ENCODE results near the gene ATP1B3. TPM values are rescaled to one million over a fixed set of nuclear protein-coding genes. Genes with fewer than 3 reads are reported as not detected.

Gene ATP1B3
- total and polyA plus RNA-seq, 12 donors: 21.7 to 118 (median 39.5) TPM

GRCh38 chr3:141863491-141863890 lies 13.0 kb upstream of the ATP1B3 start:
- Histone ChIP-seq H3K4me3 (no peak overlapping the region), H3K4me1 (peaks cover 3 to 43% (median 22%) of the 10 kb centered on the region in 9 donors), H3K36me3 (no peaks in the 10 kb centered on the region), H3K27ac (peak overlapping the region in 7 of 10 donors; percentile 4 to 77 (median 19)), H3K9me3 (no peaks in the 10 kb centered on the region), H3K27me3 (no peaks in the 10 kb centered on the region)
- peak in 4 of 8 donors; percentile 28 to 68 (median 48) for ATAC-seq
- no peak for DNase-seq
- no peak for TF ChIP-seq CTCF (IDR thresholded peaks at IDR 0.05)
- intact Hi-C loops (cut with DNase I): loop anchor here in 2 of 10 donors (5.0 kb wide), 1 partner anchor 66 kb away; no protein-coding TSS in a partner anchor
- WGBS, 2 donors: 25 to 46% methylated on average over 1 of the region's 1 CpG

- Histone ChIP-seq H3K27me3 (no peaks in the 10 kb centered on the region), H3K4me1 (peaks cover 3 to 42% (median 18%) of the 10 kb centered on the region in 9 donors), H3K36me3 (no peaks in the 10 kb centered on the region), H3K4me3 (no peak overlapping the region), H3K27ac (peak overlapping the region in 3 of 10 donors; percentile 19 to 77 (median 46)), H3K9me3 (no peaks in the 10 kb centered on the region)
- no peak for TF ChIP-seq CTCF (IDR thresholded peaks at IDR 0.05)
- ATAC-seq: no peak
- intact Hi-C loops (cut with DNase I): loop anchor here in 2 of 10 donors (5.0 kb wide), 1 partner anchor 67 kb away; no protein-coding TSS in a partner anchor
- no peak for DNase-seq
- 79 to 82% methylated on average over 4 of the region's 4 CpGs for WGBS, 2 donors
These were observed 12.0 kb upstream of the ATP1B3 start for GRCh38 chr3:141864281-141864970.

- ATAC-seq: no peak
These were observed 11.3 kb upstream of the ATP1B3 start for GRCh38 chr3:141865101-141865500.

More at GRCh38 chr3:141865101-141865500, 11.3 kb upstream of the ATP1B3 start:
- H3K9me3 ChIP-seq: peaks cover 0 to under 1% (median 0%) of the 10 kb centered on the region in 11 donors
- H3K36me3 ChIP-seq: no peaks in the 10 kb centered on the region
- WGBS, 2 donors: 96 to 97% methylated on average over 9 of the region's 9 CpGs
- DNase-seq: no peak
- no peaks in the 10 kb centered on the region for H3K27me3 ChIP-seq
- no peak overlapping the region for H3K4me3 ChIP-seq
- no peak overlapping the region for H3K27ac ChIP-seq
- peaks cover 3 to 35% (median 14%) of the 10 kb centered on the region in 9 donors for H3K4me1 ChIP-seq
- TF ChIP-seq CTCF (IDR thresholded peaks at IDR 0.05): no peak
- intact Hi-C loops (cut with DNase I): no loop called here

Data from heart right ventricle (tissue), 16 donors.